ENCODE measurements around the gene FNIP1. TPM values are rescaled to one million over a fixed set of nuclear protein-coding genes. Genes with fewer than 3 reads are reported as not detected.

FNIP1 gene
- total RNA-seq, 1 donor from 2014 or later = 28.5 TPM

DNA sequence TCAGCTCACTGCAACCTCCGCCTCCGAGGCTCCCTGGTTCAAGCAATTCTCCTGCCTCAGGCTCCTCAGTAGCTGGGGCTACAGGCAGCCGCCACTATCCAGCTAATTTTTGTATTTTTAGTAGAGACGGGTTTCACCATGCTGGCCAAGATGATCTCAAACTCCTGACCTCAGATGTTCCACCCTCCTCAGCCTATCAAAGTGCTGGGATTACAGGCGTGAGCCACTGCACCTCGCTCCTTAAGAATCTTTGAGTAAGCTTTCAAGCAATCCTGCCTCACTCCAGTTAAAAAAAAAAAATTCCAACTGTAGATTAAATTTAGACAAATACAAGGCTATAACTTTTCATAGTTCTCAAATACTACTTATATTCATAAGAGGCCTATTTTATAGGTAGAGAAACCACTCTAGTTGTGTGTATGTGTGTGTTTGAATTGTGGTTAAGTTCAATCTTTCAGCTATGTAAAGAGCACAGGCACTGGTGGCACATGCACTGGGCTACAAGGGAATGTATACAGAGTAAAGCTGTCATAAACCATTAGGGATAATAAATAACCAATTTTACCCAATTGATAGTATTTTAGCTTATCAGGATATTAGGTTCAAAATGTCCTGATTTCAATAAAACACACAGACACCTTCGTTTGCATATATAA is 111.2 kb downstream of the FNIP1 start:
- DNase-seq (ENCODE audit: low read depth) (no peak), FAIRE-seq (no peak)
- no peak overlapping the region for H3K4me2 ChIP-seq (ENCODE audit: low read length)
- Mint-ChIP-seq H3K27me3 (ENCODE audit: low read depth, unreplicated experiment) (no peaks in the 10 kb centered on the region), H3K36me3 (ENCODE audit: low read depth, unreplicated experiment) (peaks cover 8% of the 10 kb centered on the region), H3K4me1 (ENCODE audit: low read depth, unreplicated experiment) (peaks cover 10% of the 10 kb centered on the region), H3K4me3 (ENCODE audit: unreplicated experiment) (no peak overlapping the region), H3K9me3 (ENCODE audit: unreplicated experiment) (no peaks in the 10 kb centered on the region), H3K27ac (ENCODE audit: unreplicated experiment) (no peak overlapping the region)
- no peaks in the 10 kb centered on the region for H3K27me3 ChIP-seq (ENCODE audit: insufficient read depth, low read length)
- H2AFZ ChIP-seq (ENCODE audit: low read depth, low read length) = no peak overlapping the region
- no peak overlapping the region for H3K4me3 ChIP-seq (ENCODE audit: insufficient read depth, low read depth, low read length)
- TF ChIP-seq, protein P1, sequence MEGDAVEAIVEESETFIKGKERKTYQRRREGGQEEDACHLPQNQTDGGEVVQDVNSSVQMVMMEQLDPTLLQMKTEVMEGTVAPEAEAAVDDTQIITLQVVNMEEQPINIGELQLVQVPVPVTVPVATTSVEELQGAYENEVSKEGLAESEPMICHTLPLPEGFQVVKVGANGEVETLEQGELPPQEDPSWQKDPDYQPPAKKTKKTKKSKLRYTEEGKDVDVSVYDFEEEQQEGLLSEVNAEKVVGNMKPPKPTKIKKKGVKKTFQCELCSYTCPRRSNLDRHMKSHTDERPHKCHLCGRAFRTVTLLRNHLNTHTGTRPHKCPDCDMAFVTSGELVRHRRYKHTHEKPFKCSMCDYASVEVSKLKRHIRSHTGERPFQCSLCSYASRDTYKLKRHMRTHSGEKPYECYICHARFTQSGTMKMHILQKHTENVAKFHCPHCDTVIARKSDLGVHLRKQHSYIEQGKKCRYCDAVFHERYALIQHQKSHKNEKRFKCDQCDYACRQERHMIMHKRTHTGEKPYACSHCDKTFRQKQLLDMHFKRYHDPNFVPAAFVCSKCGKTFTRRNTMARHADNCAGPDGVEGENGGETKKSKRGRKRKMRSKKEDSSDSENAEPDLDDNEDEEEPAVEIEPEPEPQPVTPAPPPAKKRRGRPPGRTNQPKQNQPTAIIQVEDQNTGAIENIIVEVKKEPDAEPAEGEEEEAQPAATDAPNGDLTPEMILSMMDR (IDR thresholded peaks at IDR 0.05; ENCODE audit: insufficient read depth, low read depth, low read length) = no peak
- H3K4me1 ChIP-seq (ENCODE audit: insufficient read depth, low read length) = no peaks in the 10 kb centered on the region
- H3K27ac ChIP-seq (ENCODE audit: low read depth, low read length) = no peak overlapping the region
- no peaks in the 10 kb centered on the region for H3K79me2 ChIP-seq (ENCODE audit: insufficient read depth, low read length)
- no peaks in the 10 kb centered on the region for H3K36me3 ChIP-seq (ENCODE audit: insufficient read depth, low read length)
- no peak overlapping the region for H3K9ac ChIP-seq (ENCODE audit: low read length)
- H3K9me3 ChIP-seq (ENCODE audit: insufficient read depth, low read depth, low read length) = no peaks in the 10 kb centered on the region
- H4K20me1 ChIP-seq (ENCODE audit: insufficient read depth, low read length) = no peaks in the 10 kb centered on the region

GRCh38 chr5:131684595-131684994 is 112.2 kb downstream of the FNIP1 start:
- Histone ChIP-seq H3K36me3 (ENCODE audit: insufficient read depth, low read length) (no peaks in the 10 kb centered on the region), H2AFZ (ENCODE audit: low read depth, low read length) (no peak overlapping the region), H3K4me1 (ENCODE audit: insufficient read depth, low read length) (no peaks in the 10 kb centered on the region), H3K79me2 (ENCODE audit: insufficient read depth, low read length) (no peaks in the 10 kb centered on the region), H4K20me1 (ENCODE audit: insufficient read depth, low read length) (no peaks in the 10 kb centered on the region), H3K27ac (ENCODE audit: low read depth, low read length) (no peak overlapping the region), H3K27me3 (ENCODE audit: insufficient read depth, low read length) (no peaks in the 10 kb centered on the region), H3K4me3 (ENCODE audit: insufficient read depth, low read depth, low read length) (no peak overlapping the region), H3K4me2 (ENCODE audit: low read length) (no peak overlapping the region), H3K9ac (ENCODE audit: low read length) (no peak overlapping the region), H3K9me3 (ENCODE audit: insufficient read depth, low read depth, low read length) (no peaks in the 10 kb centered on the region)
- Mint-ChIP-seq H3K27ac (ENCODE audit: unreplicated experiment) (no peak overlapping the region), H3K4me3 (ENCODE audit: unreplicated experiment) (no peak overlapping the region), H3K4me1 (ENCODE audit: low read depth, unreplicated experiment) (peaks cover 12% of the 10 kb centered on the region), H3K27me3 (ENCODE audit: low read depth, unreplicated experiment) (no peaks in the 10 kb centered on the region), H3K9me3 (ENCODE audit: unreplicated experiment) (no peaks in the 10 kb centered on the region), H3K36me3 (ENCODE audit: low read depth, unreplicated experiment) (peaks cover 4% of the 10 kb centered on the region)
- TF ChIP-seq, protein P1 (IDR thresholded peaks at IDR 0.05; ENCODE audit: insufficient read depth, low read depth, low read length) = no peak
- no peak for TF ChIP-seq EZH2 (IDR thresholded peaks at IDR 0.05; ENCODE audit: insufficient read depth, low read length)
- no peak for FAIRE-seq
- DNase-seq (ENCODE audit: low read depth) = no peak

DNA sequence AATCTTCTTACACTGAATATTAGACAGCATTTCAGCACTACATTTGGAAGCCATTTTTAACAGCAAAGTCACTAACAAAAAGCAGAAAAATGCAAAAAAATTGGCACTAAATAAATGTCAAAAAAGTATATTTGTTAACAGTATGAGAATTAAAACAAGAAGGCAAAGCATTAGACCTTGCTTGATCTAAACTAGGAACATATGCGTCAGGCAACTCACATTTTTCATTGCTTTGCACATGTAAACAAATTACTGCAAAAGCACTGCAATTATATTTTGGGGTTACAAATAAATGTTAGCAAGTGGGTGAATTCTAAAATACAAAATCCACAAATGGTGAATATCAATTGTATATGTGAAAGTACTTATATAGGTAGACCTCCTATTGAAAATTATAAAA is 112.8 kb downstream of the FNIP1 start:
- Histone ChIP-seq H2AFZ (ENCODE audit: low read depth, low read length) (no peak overlapping the region), H3K9me3 (ENCODE audit: insufficient read depth, low read depth, low read length) (no peaks in the 10 kb centered on the region), H3K4me2 (ENCODE audit: low read length) (no peak overlapping the region), H3K4me1 (ENCODE audit: insufficient read depth, low read length) (no peaks in the 10 kb centered on the region), H3K36me3 (ENCODE audit: insufficient read depth, low read length) (no peaks in the 10 kb centered on the region), H3K9ac (ENCODE audit: low read length) (no peak overlapping the region), H3K27ac (ENCODE audit: low read depth, low read length) (no peak overlapping the region), H3K79me2 (ENCODE audit: insufficient read depth, low read length) (no peaks in the 10 kb centered on the region), H3K27me3 (ENCODE audit: insufficient read depth, low read length) (no peaks in the 10 kb centered on the region), H3K4me3 (ENCODE audit: insufficient read depth, low read depth, low read length) (no peak overlapping the region), H4K20me1 (ENCODE audit: insufficient read depth, low read length) (no peaks in the 10 kb centered on the region)
- Mint-ChIP-seq H3K36me3 (ENCODE audit: low read depth, unreplicated experiment) (peaks cover 2% of the 10 kb centered on the region), H3K4me1 (ENCODE audit: low read depth, unreplicated experiment) (peaks cover 15% of the 10 kb centered on the region), H3K9me3 (ENCODE audit: unreplicated experiment) (no peaks in the 10 kb centered on the region), H3K4me3 (ENCODE audit: unreplicated experiment) (no peak overlapping the region), H3K27ac (ENCODE audit: unreplicated experiment) (no peak overlapping the region), H3K27me3 (ENCODE audit: low read depth, unreplicated experiment) (no peaks in the 10 kb centered on the region)
- DNase-seq (ENCODE audit: low read depth) = no peak
- TF ChIP-seq, protein P1 (IDR thresholded peaks at IDR 0.05; ENCODE audit: insufficient read depth, low read depth, low read length) = no peak
- TF ChIP-seq EZH2 (IDR thresholded peaks at IDR 0.05; ENCODE audit: insufficient read depth, low read length) = no peak
- FAIRE-seq = no peak

All from astrocyte (in vitro differentiated cells and primary cell).